Esophagus muscularis mucosa (tissue), 4 donors: ENCODE data around the gene YOD1. TPM values are rescaled to one million over a fixed set of nuclear protein-coding genes. Genes with fewer than 3 reads are reported as not detected.

Source experiments
- DNase-seq: peaks from one replicate; pipeline ENCODE4 v3.0.0-alpha.2; 2017; ENCODE audit errors: extremely low spot score
- H3K27ac ChIP-seq, 4 donors: fragments of 200-600 bp; sonication (generic); replicated peaks in 1 of 4; 1 replicate in 3 of 4; 2 replicates in 1 of 4; pipeline ENCODE4 v1.5.1; 2016 to 2019; ENCODE audit warnings: mild to moderate bottlenecking in 1 of 4
- H3K27me3 ChIP-seq, 4 donors: fragments of 200-600 bp; sonication (generic); one replicate each; pipeline versions ENCODE4 v1.5.1 to v1.6.0; 2016 to 2019
- H3K36me3 ChIP-seq, 4 donors: fragments of 200-600 bp; sonication (generic); one replicate each; pipeline ENCODE4 v1.5.1; 2016 to 2019
- H3K4me1 ChIP-seq, 4 donors: fragments of 200-600 bp; sonication (generic); one replicate each; pipeline ENCODE4 v1.5.1; 2016 to 2019
- H3K4me3 ChIP-seq, 4 donors: fragments of 200-600 bp; sonication (generic); 1 replicate in 2 of 4; 2 replicates in 2 of 4; pipeline ENCODE4 v1.5.1; 2016 to 2019; ENCODE audit warnings: mild to moderate bottlenecking in 4 of 4, moderate library complexity in 1 of 4
- H3K9me3 ChIP-seq, 4 donors: fragments of 200-600 bp; sonication (generic); 1 replicate in 3 of 4; 2 replicates in 1 of 4; pipeline ENCODE4 v1.5.1; 2016 to 2019
- EP300 ChIP-seq: sonication (generic); formaldehyde crosslinking; IDR thresholded peaks from one replicate; pipeline ENCODE4 v1.6.1; 2017; ENCODE audit warnings: antibody characterized with exemption
- POLR2A ChIP-seq: fragments of 450-650 bp; IDR thresholded peaks from one replicate; pipeline ENCODE4 v1.6.1; 2017; ENCODE audit warnings: antibody characterized with exemption, moderate library complexity, mild to moderate bottlenecking, low read depth
- POLR2AphosphoS5 ChIP-seq, 2 donors: sonication (generic); formaldehyde crosslinking; IDR thresholded peaks; one replicate each; pipeline ENCODE4 v1.6.1; 2017; ENCODE audit warnings: antibody characterized with exemption in 2 of 2
- WGBS: methylation state at CpG from one replicate; pipeline ENCODE4 v1.1.5; 2018; 5-methylcytosine and 5-hydroxymethylcytosine counted together
- intact Hi-C: fragments of 100-400 bp; cut with DNase I; formaldehyde crosslinking; loops from one replicate; pipeline ENCODE4 v1.15.1; 2023
- total RNA-seq, 4 donors: library from RNA; depleted of rRNA; stranded (reverse); fragments of >200 nt; gene quantifications; one replicate each; pipeline versions ENCODE4 v1.1.0 to v1.2.1, GENCODE V29; 2016
- TF ChIP-seq, protein P1 (sequence below), 3 experiments: fragments of 200-600 bp in 2 of 3; fragments of 450-650 bp in 1 of 3; sonication (generic) in 2 of 3; IDR thresholded peaks; one replicate each; pipeline ENCODE4 v1.5.1; 2017 to 2019; ENCODE audit warnings: antibody characterized with exemption in 3 of 3, mild to moderate bottlenecking in 2 of 3, moderate library complexity in 1 of 3

Gene YOD1
- total RNA-seq, 4 donors from 2014 or later: 6.3 to 8.5 (median 7.2) TPM

DNA sequence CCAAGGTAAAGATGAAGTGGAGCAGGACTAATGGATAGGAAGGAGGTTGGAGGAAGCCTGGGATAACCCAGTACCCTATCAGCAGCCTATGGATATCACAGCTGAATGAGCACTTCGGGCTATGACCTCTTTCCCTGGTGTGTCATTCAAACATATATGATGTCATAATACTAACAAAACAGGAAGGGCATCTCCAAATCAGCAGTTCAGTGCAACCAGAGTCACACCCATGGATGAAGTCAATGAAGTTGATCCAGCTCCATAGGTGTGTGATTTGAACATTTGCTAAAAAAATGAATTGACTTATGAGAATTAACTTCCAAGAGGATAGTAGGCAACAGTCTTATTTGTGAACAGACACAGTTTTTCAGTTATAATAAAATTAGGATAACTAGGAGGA is 16.8 kb downstream of the YOD1 start:
- Histone ChIP-seq H3K9me3 (no peaks in the 10 kb centered on the region), H3K27me3 (peaks cover 0 to 13% (median 0%) of the 10 kb centered on the region in 4 donors), H3K4me1 (no peaks in the 10 kb centered on the region), H3K27ac (no peak overlapping the region), H3K4me3 (no peak overlapping the region), H3K36me3 (no peaks in the 10 kb centered on the region)
- intact Hi-C loops: no loop called here
- no peak for TF ChIP-seq POLR2AphosphoS5 (IDR thresholded peaks at IDR 0.05)
- TF ChIP-seq POLR2A: no peak
- TF ChIP-seq, protein P1, sequence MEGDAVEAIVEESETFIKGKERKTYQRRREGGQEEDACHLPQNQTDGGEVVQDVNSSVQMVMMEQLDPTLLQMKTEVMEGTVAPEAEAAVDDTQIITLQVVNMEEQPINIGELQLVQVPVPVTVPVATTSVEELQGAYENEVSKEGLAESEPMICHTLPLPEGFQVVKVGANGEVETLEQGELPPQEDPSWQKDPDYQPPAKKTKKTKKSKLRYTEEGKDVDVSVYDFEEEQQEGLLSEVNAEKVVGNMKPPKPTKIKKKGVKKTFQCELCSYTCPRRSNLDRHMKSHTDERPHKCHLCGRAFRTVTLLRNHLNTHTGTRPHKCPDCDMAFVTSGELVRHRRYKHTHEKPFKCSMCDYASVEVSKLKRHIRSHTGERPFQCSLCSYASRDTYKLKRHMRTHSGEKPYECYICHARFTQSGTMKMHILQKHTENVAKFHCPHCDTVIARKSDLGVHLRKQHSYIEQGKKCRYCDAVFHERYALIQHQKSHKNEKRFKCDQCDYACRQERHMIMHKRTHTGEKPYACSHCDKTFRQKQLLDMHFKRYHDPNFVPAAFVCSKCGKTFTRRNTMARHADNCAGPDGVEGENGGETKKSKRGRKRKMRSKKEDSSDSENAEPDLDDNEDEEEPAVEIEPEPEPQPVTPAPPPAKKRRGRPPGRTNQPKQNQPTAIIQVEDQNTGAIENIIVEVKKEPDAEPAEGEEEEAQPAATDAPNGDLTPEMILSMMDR (IDR thresholded peaks at IDR 0.05): no peak
- TF ChIP-seq EP300: no peak
- 90% methylated on average over 1 of the region's 1 CpG for WGBS
- DNase-seq: no peak

- Histone ChIP-seq H3K27ac (no peak overlapping the region), H3K4me1 (no peaks in the 10 kb centered on the region), H3K9me3 (no peaks in the 10 kb centered on the region), H3K4me3 (no peak overlapping the region), H3K27me3 (peaks cover 0 to 13% (median 0%) of the 10 kb centered on the region in 4 donors), H3K36me3 (no peaks in the 10 kb centered on the region)
- no peak for TF ChIP-seq EP300
- no peak for TF ChIP-seq POLR2AphosphoS5 (IDR thresholded peaks at IDR 0.05)
- TF ChIP-seq, protein P1 (IDR thresholded peaks at IDR 0.05): no peak
- TF ChIP-seq POLR2A: no peak
- WGBS: 65% methylated on average over 2 of the region's 2 CpGs
- intact Hi-C loops: no loop called here
- DNase-seq: no peak
Observed at GRCh38 chr1:207033302-207033701, 17.7 kb downstream of the YOD1 start.

DNA sequence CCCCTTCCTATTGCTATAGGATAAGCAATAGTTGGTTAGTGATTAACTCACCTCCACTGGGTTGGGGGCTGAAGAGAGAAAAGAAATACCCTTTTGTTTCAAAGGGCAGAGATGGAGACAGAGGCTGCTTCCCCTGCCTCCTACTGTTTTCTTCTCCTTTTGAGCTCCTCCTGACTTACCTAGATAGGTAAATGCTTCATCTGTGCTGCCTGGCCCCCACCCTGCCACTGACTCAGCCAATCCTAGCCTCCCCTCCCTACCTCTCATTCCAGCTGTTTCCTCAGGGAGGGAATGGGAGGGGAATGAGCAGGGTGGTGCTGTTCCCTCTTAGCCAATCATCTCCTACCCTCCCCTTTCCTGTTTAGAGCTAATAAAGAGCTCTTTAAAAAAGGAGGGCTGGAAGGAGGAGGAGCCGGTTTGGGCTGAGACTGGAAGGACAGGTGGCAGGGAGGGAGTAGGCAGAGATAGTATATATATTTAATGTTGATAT is 18.4 kb downstream of the YOD1 start, which contains the start of gene C1orf116:
C1orf116 (minus strand) TSS at position 229 of the 490 bp plus-strand sequence. CDS start 5,158 bp downstream, outside the sequence.
- WGBS: 29% methylated on average over 1 of the region's 1 CpG
- Histone ChIP-seq H3K36me3 (no peaks in the 10 kb centered on the region), H3K9me3 (no peaks in the 10 kb centered on the region), H3K4me3 (no peak within 1 kb of the TSS), H3K4me1 (no peaks in the 10 kb centered on the region), H3K27me3 (peaks cover 0 to 13% (median 0%) of the 10 kb centered on the region in 4 donors), H3K27ac (no peak within 1 kb of the TSS)
- intact Hi-C loops: no loop called here
- no peak for TF ChIP-seq EP300
- no peak for TF ChIP-seq POLR2AphosphoS5 (IDR thresholded peaks at IDR 0.05)
- TF ChIP-seq, protein P1 (IDR thresholded peaks at IDR 0.05): no peak
- no peak for TF ChIP-seq POLR2A
- DNase-seq: no peak

DNA sequence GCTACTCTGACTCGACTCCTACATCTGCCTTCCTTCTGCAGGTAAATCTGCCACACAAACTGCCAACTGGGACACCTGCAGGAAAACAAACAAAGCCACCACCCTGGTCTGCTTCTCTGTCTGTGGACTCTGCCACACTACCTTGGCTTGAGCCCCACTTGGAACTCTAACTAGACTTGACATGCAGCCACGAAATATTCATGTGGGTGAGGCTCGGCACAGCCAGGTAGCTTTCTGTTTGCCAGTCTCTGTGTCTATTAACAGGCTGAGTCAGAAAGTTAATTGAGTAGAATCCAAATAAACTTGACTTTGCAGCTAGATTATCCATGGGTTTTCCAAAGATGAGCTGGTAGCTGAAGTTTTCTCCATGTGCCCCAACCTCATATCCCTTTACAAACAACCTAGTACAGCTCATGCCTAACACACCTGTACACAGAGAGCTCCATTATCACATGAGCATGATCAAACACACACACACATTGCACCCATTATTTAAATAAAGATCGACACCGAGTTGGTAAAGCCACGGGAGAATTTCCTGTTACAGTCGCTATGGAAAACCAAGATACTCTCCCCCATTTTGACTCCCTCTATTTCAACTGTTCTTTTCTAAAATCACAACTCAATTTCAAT is 19.3 kb downstream of the YOD1 start:
- intact Hi-C loops: no loop called here
- no peaks in the 10 kb centered on the region for H3K9me3 ChIP-seq
- WGBS: 76% methylated on average over 7 of the region's 7 CpGs
- no peak for TF ChIP-seq EP300
- no peak for TF ChIP-seq POLR2A
- no peak for TF ChIP-seq POLR2AphosphoS5 (IDR thresholded peaks at IDR 0.05)
- TF ChIP-seq, protein P1 (IDR thresholded peaks at IDR 0.05): no peak
- H3K4me3 ChIP-seq: no peak overlapping the region
- DNase-seq: no peak
- H3K4me1 ChIP-seq: peaks cover under 1 to 3% (median 2%) of the 10 kb centered on the region in 4 donors
- no peak overlapping the region for H3K27ac ChIP-seq
- H3K36me3 ChIP-seq: no peaks in the 10 kb centered on the region
- H3K27me3 ChIP-seq: peaks cover 0 to 13% (median 0%) of the 10 kb centered on the region in 4 donors
